Gastrocnemius medialis (tissue), 4 donors: ENCODE measurements around the gene MPRIP.

Experiments
- CTCF ChIP-seq, 5 experiments: fragments of 450-650 bp in 3 of 5; fragments of 200-600 bp in 2 of 5; sonication (generic) in 2 of 5; IDR thresholded peaks in 4 of 5; conservative IDR thresholded peaks in 1 of 5; 1 replicate in 4 of 5; 2 replicates in 1 of 5; pipeline ENCODE4 v1.5.1; 2016 to 2019; ENCODE audit warnings: antibody characterized with exemption in 5 of 5, mild to moderate bottlenecking in 3 of 5, moderate library complexity in 3 of 5
- POLR2A ChIP-seq, 2 donors: fragments of 450-650 bp; IDR thresholded peaks; one replicate each; pipeline ENCODE4 v1.6.1; 2017; ENCODE audit warnings: antibody characterized with exemption in 2 of 2, mild to moderate bottlenecking in 2 of 2, moderate library complexity in 2 of 2

DNA sequence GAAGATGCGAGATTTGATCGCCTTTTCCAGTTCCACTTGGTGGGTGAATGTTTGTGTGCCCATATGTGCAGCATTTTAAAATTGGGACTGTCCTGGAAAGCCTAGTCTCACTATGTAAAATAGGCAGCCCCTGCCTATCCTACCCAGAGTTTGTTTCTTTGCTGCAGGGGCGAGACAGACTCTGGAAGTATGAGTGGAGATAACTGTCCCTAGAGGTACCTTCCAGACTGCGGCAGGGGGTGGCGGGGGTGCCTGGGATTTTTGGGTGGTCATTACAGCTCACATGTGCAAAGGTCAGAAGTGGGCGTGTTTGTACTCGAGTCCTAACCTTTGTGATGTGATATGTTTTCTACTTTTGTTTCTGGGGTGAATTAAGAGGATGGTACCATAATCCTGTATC lies 36.6 kb downstream of the MPRIP start:
- TF ChIP-seq CTCF (IDR thresholded peaks at IDR 0.05 in 4 of 5, conservative IDR thresholded peaks at IDR 0.05 in 1 of 5) (no peak), POLR2A (IDR thresholded peaks at IDR 0.05) (no peak)
